PC-9 (cell line): ENCODE measurements around the gene MTHFD1.

Experiments used
- CTCF ChIP-seq: fragments of 200-600 bp; sonication (generic); conservative IDR thresholded peaks from 2 replicates; pipeline ENCODE4 v1.6.1; 2017; ENCODE audit warnings: mixed run types, antibody characterized with exemption, mild to moderate bottlenecking, moderate library complexity
- EZH2 ChIP-seq: fragments of 200-600 bp; sonication (generic); IDR thresholded peaks from 2 replicates; pipeline ENCODE4 v1.8.0; 2017; ENCODE audit warnings: antibody characterized with exemption, low read depth

- TF ChIP-seq CTCF = no peak
- no peak for TF ChIP-seq EZH2
These were observed 38.2 kb upstream of the MTHFD1 start for GRCh38 chr14:64349741-64350490.
